GM12878 (cell line): ENCODE measurements around the gene TNFSF4. TPM values are rescaled to one million over a fixed set of nuclear protein-coding genes. Genes with fewer than 3 reads are reported as not detected.

ENCODE experiments used
- ATAC-seq: fragments of 200-7000 bp; cut with Tn5 transposase; 3 replicates; pipeline ENCODE4 v1.9.1; 2020; ENCODE audit warnings: mild to moderate bottlenecking, moderate library complexity
- BruUV-seq: library from RNA; stranded (reverse); fragments of 400-500 nt; replicated peaks from 2 replicates; lab custom pipeline; 2021; lab: Mats Ljungman, UMichigan
- CTCF ChIA-PET: fragments of 300-600 bp; sonication (Branson Sonifier 250); formaldehyde crosslinking; extraction: SDS; loops from one replicate; lab custom pipeline; 2021; ENCODE audit warnings: inconsistent platforms; lab: Yijun Ruan, JAX
- POLR2A ChIA-PET: fragments of 350-600 bp; formaldehyde crosslinking; extraction: SDS; loops from one replicate; lab custom pipeline; 2021; ENCODE audit warnings: inconsistent platforms; lab: Charles Lee
- RAD21 ChIA-PET: fragments of 300-600 bp; sonication (Branson Sonifier 250); formaldehyde crosslinking; loops from one replicate; lab custom pipeline; 2023; ENCODE audit warnings: antibody characterized with exemption; ENCODE audit not compliant: unreplicated experiment; lab: Charles Lee
- SMC1A ChIA-PET: fragments of 300-600 bp; sonication (Branson Sonifier 250); formaldehyde crosslinking; loops from one replicate; lab custom pipeline; 2023; ENCODE audit not compliant: unreplicated experiment, uncharacterized antibody; lab: Charles Lee
- DNase-seq: peaks from one replicate; pipeline ENCODE4 v3.0.0-alpha.2; 2011; ENCODE audit warnings: low read depth, low spot score
- FAIRE-seq: peaks from 3 replicates; lab custom pipeline; 2011; peaks lifted over from hg19 to GRCh38; lab: Jason Lieb, UNC
- H2AFZ ChIP-seq: 2 replicates; pipeline ENCODE4 v1.6.0; 2011; ENCODE audit warnings: low read depth, low read length, control low read depth; ENCODE audit not compliant: control insufficient read depth
- H3K27ac ChIP-seq: 2 replicates; pipeline ENCODE4 v1.5.1; 2011; ENCODE audit warnings: control low read depth; ENCODE audit not compliant: control insufficient read depth, insufficient read depth
- H3K27me3 ChIP-seq, 2 experiments: replicated peaks in 1 of 2; 2 replicates each; pipeline versions ENCODE4 v1.6.0 to v1.6.1; 2011; ENCODE audit warnings: low read length in 1 of 2; ENCODE audit not compliant: control insufficient read depth in 2 of 2, insufficient read depth in 2 of 2
- H3K36me3 ChIP-seq, 2 experiments: 2 replicates each; pipeline ENCODE4 v1.5.1; 2011; ENCODE audit warnings: low read length in 1 of 2; ENCODE audit not compliant: control insufficient read depth in 2 of 2, insufficient read depth in 2 of 2
- H3K4me1 ChIP-seq: 2 replicates; pipeline ENCODE4 v1.6.1; 2011; ENCODE audit warnings: mild to moderate bottlenecking, low read length, moderate library complexity, mixed read lengths; ENCODE audit not compliant: control insufficient read depth, insufficient read depth
- H3K4me2 ChIP-seq: 2 replicates; pipeline ENCODE4 v1.6.0; 2011; ENCODE audit warnings: control low read depth; ENCODE audit not compliant: control insufficient read depth, insufficient read depth
- H3K4me3 ChIP-seq: fragments of 200-600 bp; sonication (generic); 2 replicates; pipeline ENCODE4 v1.5.1; 2016
- H3K79me2 ChIP-seq: 2 replicates; pipeline ENCODE4 v1.6.0; 2011; ENCODE audit warnings: low read length; ENCODE audit not compliant: control insufficient read depth, insufficient read depth
- H3K9ac ChIP-seq: 2 replicates; pipeline ENCODE4 v1.8.0; 2011; ENCODE audit warnings: low read length, control low read depth, mixed read lengths; ENCODE audit not compliant: control insufficient read depth, insufficient read depth
- H3K9me3 ChIP-seq: replicated peaks from 3 replicates; pipeline ENCODE4 v1.5.1; 2011; ENCODE audit warnings: mild to moderate bottlenecking, low read length; ENCODE audit not compliant: control insufficient read depth, insufficient read depth
- H4K20me1 ChIP-seq: 2 replicates; pipeline ENCODE4 v1.6.0; 2011; ENCODE audit not compliant: control insufficient read depth, insufficient read depth
- ATF7 ChIP-seq: fragments of 450-650 bp; IDR thresholded peaks from 2 replicates; pipeline ENCODE4 v1.6.1; 2016; ENCODE audit warnings: low read depth, mild to moderate bottlenecking
- BACH1 ChIP-seq: fragments of 450-650 bp; IDR thresholded peaks from 2 replicates; pipeline ENCODE4 v1.6.1; 2017; ENCODE audit warnings: mild to moderate bottlenecking, borderline replicate concordance
- CREM ChIP-seq: IDR thresholded peaks from 2 replicates; pipeline ENCODE4 v1.6.1; 2014; ENCODE audit warnings: antibody characterized with exemption, low read depth
- E2F4 ChIP-seq: IDR thresholded peaks from 2 replicates; pipeline ENCODE4 v1.6.1; 2012; ENCODE audit warnings: low read depth, low read length, improper control_type of control experiment
- ETV6 ChIP-seq, 2 experiments: fragments of 450-650 bp in 1 of 2; IDR thresholded peaks in 1 of 2; conservative IDR thresholded peaks in 1 of 2; 2 replicates each; pipeline ENCODE4 v1.6.1; 2014; ENCODE audit warnings: antibody characterized with exemption in 1 of 2, borderline replicate concordance in 1 of 2, low read depth in 1 of 2, mild to moderate bottlenecking in 1 of 2, moderate library complexity in 1 of 2
- FOXM1 ChIP-seq: IDR thresholded peaks from 2 replicates; pipeline ENCODE4 v1.6.1; 2012; ENCODE audit warnings: low read depth, mild to moderate bottlenecking, inconsistent platforms, low read length, moderate library complexity
- HCFC1 ChIP-seq: fragments of 150-350 bp; IDR thresholded peaks from 2 replicates; pipeline ENCODE4 v1.6.1; 2014; ENCODE audit warnings: low read length
- NR2F1 ChIP-seq: fragments of 450-650 bp; conservative IDR thresholded peaks from 2 replicates; pipeline ENCODE4 v1.6.1; 2017; ENCODE audit warnings: mild to moderate bottlenecking
- NRF1 ChIP-seq: conservative IDR thresholded peaks from 2 replicates; pipeline ENCODE4 v1.6.1; 2011; ENCODE audit warnings: mild to moderate bottlenecking, low read depth, low read length, improper control_type of control experiment
- POLR2AphosphoS2 ChIP-seq: IDR thresholded peaks from 2 replicates; pipeline ENCODE4 v1.6.1; 2011; ENCODE audit warnings: low read depth, mild to moderate bottlenecking, low read length, improper control_type of control experiment, moderate library complexity
- POLR2AphosphoS5 ChIP-seq: IDR thresholded peaks from 2 replicates; pipeline ENCODE4 v1.6.1; 2011; ENCODE audit warnings: mild to moderate bottlenecking, low read length, inconsistent platforms
- RB1 ChIP-seq: fragments of 450-650 bp; formaldehyde crosslinking; IDR thresholded peaks from 2 replicates; pipeline ENCODE4 v1.6.1; 2017; ENCODE audit warnings: mild to moderate bottlenecking, borderline replicate concordance
- RCOR1 ChIP-seq: conservative IDR thresholded peaks from 2 replicates; pipeline ENCODE4 v1.6.1; 2012; ENCODE audit warnings: low read depth, low read length, improper control_type of control experiment
- SMAD5 ChIP-seq: IDR thresholded peaks from 2 replicates; pipeline ENCODE4 v1.6.1; 2016; ENCODE audit warnings: antibody characterized with exemption, low read depth
- SP1 ChIP-seq: IDR thresholded peaks from one replicate; pipeline ENCODE4 v1.6.1; 2011; ENCODE audit warnings: low read depth, low read length
- STAT1 ChIP-seq: fragments of 450-650 bp; conservative IDR thresholded peaks from 2 replicates; pipeline ENCODE4 v1.6.1; 2014; ENCODE audit warnings: antibody characterized with exemption, mild to moderate bottlenecking
- TAF1 ChIP-seq: IDR thresholded peaks from 2 replicates; pipeline ENCODE4 v1.6.1; 2011; ENCODE audit warnings: mild to moderate bottlenecking, low read depth, low read length, borderline replicate concordance
- WRNIP1 ChIP-seq: IDR thresholded peaks from 2 replicates; pipeline ENCODE4 v1.6.1; 2011; ENCODE audit warnings: low read depth, low read length, improper control_type of control experiment, borderline replicate concordance
- ZNF217 ChIP-seq: fragments of 450-650 bp; IDR thresholded peaks from 2 replicates; pipeline ENCODE4 v1.6.1; 2017; ENCODE audit warnings: antibody characterized with exemption, mild to moderate bottlenecking
- WGBS: methylation state at CpG from one replicate; pipeline ENCODE4 v1.1.6; 2016; ENCODE audit warnings: low lambda C conversion rate; ENCODE audit not compliant: insufficient replicate concordance, insufficient coverage; ENCODE audit errors: missing lambda C conversion rate; 5-methylcytosine and 5-hydroxymethylcytosine counted together
- in situ Hi-C: fragments of 300-500 bp; cut with MboI; formaldehyde crosslinking; loops from 9 replicates; pipeline ENCODE4 v1.14.3; 2018; ENCODE audit warnings: mixed read lengths
- intact Hi-C: fragments of 100-400 bp; cut with micrococcal nuclease; formaldehyde crosslinking; loops from one replicate; pipeline ENCODE4 v1.14.2; 2022; ENCODE audit not compliant: unreplicated experiment
- polyA plus RNA-seq, 11 experiments: library from polyadenylated mRNA; depleted of rRNA in 4 of 11; unstranded in 6 of 11; stranded (reverse) in 5 of 11; fragments of >200 nt; fragmentation: Nextera tagmentation in 4 of 11; fragmentation: Illumina TruSeq in 1 of 11; extraction: Ambion mirVana in 4 of 11; extraction: Trizol in 1 of 11; gene quantifications; 1 replicate in 1 of 11; 2 replicates in 10 of 11; pipeline versions ENCODE4 v1.2.1 to v1.2.3, GENCODE V29; 2011 to 2016; ENCODE audit warnings: inconsistent platforms in 2 of 11, missing spikeins in 2 of 11, low read depth in 1 of 11
- total RNA-seq, 4 experiments: library from RNA; depleted of rRNA in 3 of 4; stranded (reverse); fragments of >200 nt in 3 of 4; fragmentation: Illumina TruSeq in 1 of 4; extraction: Trizol in 1 of 4; gene quantifications; 2 replicates each; pipeline versions ENCODE4 v1.2.1 to v1.2.3, GENCODE V29; 2013 to 2021

TNFSF4 gene
- total and polyA plus RNA-seq, 10 of the 15 experiments (the other 5 are each of a cell fraction or from before 2014, with no cell fraction given): 8.1 to 31.0 (median 12.9) TPM

- intact Hi-C loops: no loop called here
- FAIRE-seq (no peak), ATAC-seq (no peak), DNase-seq (no peak)
- ChIA-PET SMC1A (no interaction called here), RAD21 (no interaction called here), CTCF (no interaction called here), POLR2A (no interaction called here)
- no peaks in the 10 kb centered on the region for H3K9me3 ChIP-seq
- H3K27ac ChIP-seq: no peak overlapping the region
- no TSS peak for BruUV-seq
- H2AFZ ChIP-seq: no peak overlapping the region
- H3K79me2 ChIP-seq: no peaks in the 10 kb centered on the region
- 33% methylated on average over 1 of the region's 1 CpG for WGBS
- no peaks in the 10 kb centered on the region for H3K36me3 ChIP-seq
- no peaks in the 10 kb centered on the region for H3K4me1 ChIP-seq
- H3K4me2 ChIP-seq: no peak overlapping the region
- no peak for TF ChIP-seq ETV6 (conservative IDR thresholded peaks at IDR 0.05 in 1 of 2, IDR thresholded peaks at IDR 0.05 in 1 of 2; ENCODE audit: borderline replicate concordance in 1 of 2, low read depth in 1 of 2)
- no peak for TF ChIP-seq E2F4
- no peak for TF ChIP-seq BACH1
- no peak for TF ChIP-seq ZNF217
- no peak for TF ChIP-seq NR2F1
- TF ChIP-seq HCFC1: no peak
- no peak for TF ChIP-seq FOXM1
- no peak for TF ChIP-seq WRNIP1
- no peak overlapping the region for H3K4me3 ChIP-seq
- H3K27me3 ChIP-seq: no peaks in the 10 kb centered on the region
- H4K20me1 ChIP-seq: no peaks in the 10 kb centered on the region
- in situ Hi-C loops: no loop called here
- no peak overlapping the region for H3K9ac ChIP-seq
Measured at GRCh38 chr1:173164178-173164577, 43.0 kb downstream of the TNFSF4 start.

- intact Hi-C loops (no loop called here), in situ Hi-C loops (no loop called here)
- H2AFZ ChIP-seq: no peak overlapping the region
- WGBS: 90% methylated on average over 2 of the region's 2 CpGs
- H3K9ac ChIP-seq: no peak overlapping the region
- H3K4me2 ChIP-seq: no peak overlapping the region
- H4K20me1 ChIP-seq: no peaks in the 10 kb centered on the region
- ChIA-PET SMC1A (no interaction called here), POLR2A (no interaction called here), CTCF (no interaction called here), RAD21 (no interaction called here)
- no peaks in the 10 kb centered on the region for H3K4me1 ChIP-seq
- H3K36me3 ChIP-seq: no peaks in the 10 kb centered on the region
- FAIRE-seq (no peak), DNase-seq (no peak), ATAC-seq (no peak)
- no peaks in the 10 kb centered on the region for H3K79me2 ChIP-seq
- no peak overlapping the region for H3K4me3 ChIP-seq
- H3K9me3 ChIP-seq: no peaks in the 10 kb centered on the region
- H3K27ac ChIP-seq: no peak overlapping the region
- no peaks in the 10 kb centered on the region for H3K27me3 ChIP-seq
- no TSS peak for BruUV-seq
- TF ChIP-seq POLR2AphosphoS2 (no peak), ATF7 (no peak), CREM (no peak), SP1 (no peak), STAT1 (no peak), POLR2AphosphoS5 (no peak), NRF1 (no peak), RCOR1 (no peak), RB1 (no peak), WRNIP1 (no peak), TAF1 (no peak), SMAD5 (no peak)
Measured at GRCh38 chr1:173163222-173163621, 43.9 kb downstream of the TNFSF4 start.
